ENCODE results near the gene MARCHF3.

GRCh38 chr5:126878634-126879033, 151.7 kb downstream of the MARCHF3 start:
- TF ChIP-seq POLR2AphosphoS5 (IDR thresholded peaks at IDR 0.05) = no peak
- TF ChIP-seq CTCF (IDR thresholded peaks at IDR 0.05 in 8 of 11, conservative IDR thresholded peaks at IDR 0.05 in 3 of 11) = no peak

Measured in spleen (tissue), 7 donors.